Breast epithelium (tissue), 4 donors: ENCODE results near the gene ADAM20. TPM values are rescaled to one million over a fixed set of nuclear protein-coding genes. Genes with fewer than 3 reads are reported as not detected.

Source experiments
- DNase-seq, 2 donors: peaks; one replicate each; pipeline ENCODE4 v3.0.0-alpha.2; 2019; ENCODE audit warnings: low spot score in 2 of 2
- H3K27ac ChIP-seq, 2 donors: fragments of 200-600 bp; sonication (generic) in 1 of 2; one replicate each; pipeline ENCODE4 v1.5.1; 2016 to 2019; ENCODE audit warnings: mild to moderate bottlenecking in 1 of 2
- H3K27me3 ChIP-seq, 2 donors: fragments of 200-600 bp; sonication (generic) in 1 of 2; one replicate each; pipeline versions ENCODE4 v1.5.1 to v1.6.0; 2017 to 2019; ENCODE audit warnings: control low read depth in 1 of 2, mild to moderate bottlenecking in 1 of 2
- H3K36me3 ChIP-seq: fragments of 200-600 bp; one replicate; pipeline ENCODE4 v1.5.1; 2019
- H3K4me1 ChIP-seq, 2 donors: fragments of 200-600 bp; sonication (generic); one replicate each; pipeline ENCODE4 v1.5.1; 2016 to 2019; ENCODE audit warnings: control low read depth in 1 of 2
- H3K4me3 ChIP-seq, 3 donors: fragments of 200-600 bp; sonication (generic); 1 replicate in 2 of 3; 2 replicates in 1 of 3; pipeline ENCODE4 v1.5.1; 2016 to 2019; ENCODE audit warnings: mild to moderate bottlenecking in 3 of 3, moderate library complexity in 2 of 3
- H3K9me3 ChIP-seq, 2 donors: fragments of 200-600 bp; sonication (generic) in 1 of 2; one replicate each; pipeline ENCODE4 v1.5.1; 2016 to 2019; ENCODE audit warnings: control low read depth in 1 of 2
- CTCF ChIP-seq, 3 donors: fragments of 450-650 bp; IDR thresholded peaks; one replicate each; pipeline ENCODE4 v1.5.1; 2016 to 2017; ENCODE audit warnings: antibody characterized with exemption in 3 of 3, mild to moderate bottlenecking in 3 of 3, moderate library complexity in 3 of 3
- POLR2A ChIP-seq: fragments of 450-650 bp; IDR thresholded peaks from one replicate; pipeline ENCODE4 v1.6.1; 2016; ENCODE audit warnings: antibody characterized with exemption, mild to moderate bottlenecking, moderate library complexity
- POLR2AphosphoS5 ChIP-seq, 3 donors: sonication (generic); formaldehyde crosslinking; IDR thresholded peaks; one replicate each; pipeline ENCODE4 v1.6.1; 2017; ENCODE audit warnings: antibody characterized with exemption in 3 of 3
- intact Hi-C: fragments of 100-400 bp; cut with DNase I; formaldehyde crosslinking; loops from one replicate; pipeline ENCODE4 v1.15.1; 2023; ENCODE audit warnings: low total_unique reads
- total RNA-seq, 3 donors: library from RNA; depleted of rRNA; stranded (reverse); fragments of >200 nt; gene quantifications; one replicate each; pipeline ENCODE4 v1.1.0, GENCODE V29; 2016

Gene ADAM20
- total RNA-seq, result 1 to 10 TPM; 3.4 to 4.4 (median 3.6) TPM

GRCh38 chr14:70534904-70535303 lies at the start of gene ADAM20:
Gene ADAM20, minus strand, starts transcription at chr14:70535004. Its CDS starts 10,247 bp downstream, at chr14:70524757.
- peaks cover 0 to 7% of the 10 kb centered on the region in 2 donors for H3K9me3 ChIP-seq
- no peak within 1 kb of the TSS for H3K4me3 ChIP-seq
- H3K36me3 ChIP-seq, result no peaks in the 10 kb centered on the region
- H3K27ac ChIP-seq, result no peak within 1 kb of the TSS
- no peak for TF ChIP-seq POLR2AphosphoS5 (IDR thresholded peaks at IDR 0.05)
- TF ChIP-seq POLR2A, result no peak
- TF ChIP-seq CTCF (IDR thresholded peaks at IDR 0.05), result no peak
- H3K4me1 ChIP-seq, result no peaks in the 10 kb centered on the region
- no peak for DNase-seq
- intact Hi-C loops, result no loop called here
- no peaks in the 10 kb centered on the region for H3K27me3 ChIP-seq

DNA sequence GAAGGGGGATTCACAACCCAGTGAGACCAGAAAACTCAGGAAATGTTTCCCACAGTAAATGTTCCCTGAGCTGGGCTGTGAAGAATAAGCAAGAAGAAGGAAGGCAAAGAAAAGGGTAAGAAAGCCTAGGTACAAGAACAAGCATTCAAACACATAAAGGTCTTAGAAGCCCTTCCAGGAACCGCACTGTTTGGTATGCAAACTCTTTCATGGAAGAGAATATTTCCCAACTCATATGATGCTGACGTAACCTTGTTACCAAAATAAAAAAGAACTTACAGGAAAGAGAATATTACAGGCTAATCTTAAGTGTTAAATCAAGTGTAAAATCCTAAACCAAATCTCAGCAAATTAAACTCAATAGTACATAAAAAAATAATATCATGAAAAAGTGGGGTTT lies 42.1 kb upstream of the ADAM20 start:
- DNase-seq, result no peak
- Histone ChIP-seq H3K27ac (no peak overlapping the region), H3K4me1 (no peaks in the 10 kb centered on the region), H3K27me3 (no peaks in the 10 kb centered on the region), H3K36me3 (no peaks in the 10 kb centered on the region), H3K4me3 (no peak overlapping the region), H3K9me3 (no peaks in the 10 kb centered on the region)
- intact Hi-C loops, result no loop called here
- no peak for TF ChIP-seq CTCF (IDR thresholded peaks at IDR 0.05)
- no peak for TF ChIP-seq POLR2A
- no peak for TF ChIP-seq POLR2AphosphoS5 (IDR thresholded peaks at IDR 0.05)

DNA sequence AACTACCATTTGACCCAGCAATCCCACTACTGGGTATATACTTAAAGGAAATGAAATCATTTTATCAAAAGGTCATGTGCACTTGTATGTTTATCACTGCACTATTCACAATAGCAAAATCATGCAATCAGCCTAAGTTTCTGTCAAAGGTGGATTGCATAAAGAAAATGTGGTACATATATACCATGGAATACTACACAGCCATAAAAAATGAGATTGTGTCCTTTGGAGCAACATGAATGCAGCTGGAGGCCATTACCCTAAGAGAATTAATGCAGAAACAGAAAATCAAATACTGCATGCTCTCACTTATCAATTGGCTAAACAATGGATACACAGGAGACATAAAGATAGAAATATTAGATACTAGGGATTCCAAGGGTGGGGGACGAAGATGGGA lies 38.2 kb upstream of the ADAM20 start:
- Histone ChIP-seq H3K27ac (no peak overlapping the region), H3K36me3 (no peaks in the 10 kb centered on the region), H3K4me3 (no peak overlapping the region), H3K4me1 (no peaks in the 10 kb centered on the region), H3K27me3 (no peaks in the 10 kb centered on the region), H3K9me3 (no peaks in the 10 kb centered on the region)
- intact Hi-C loops, result no loop called here
- TF ChIP-seq CTCF (IDR thresholded peaks at IDR 0.05) (no peak), POLR2A (no peak), POLR2AphosphoS5 (IDR thresholded peaks at IDR 0.05) (no peak)
- no peak for DNase-seq

DNA sequence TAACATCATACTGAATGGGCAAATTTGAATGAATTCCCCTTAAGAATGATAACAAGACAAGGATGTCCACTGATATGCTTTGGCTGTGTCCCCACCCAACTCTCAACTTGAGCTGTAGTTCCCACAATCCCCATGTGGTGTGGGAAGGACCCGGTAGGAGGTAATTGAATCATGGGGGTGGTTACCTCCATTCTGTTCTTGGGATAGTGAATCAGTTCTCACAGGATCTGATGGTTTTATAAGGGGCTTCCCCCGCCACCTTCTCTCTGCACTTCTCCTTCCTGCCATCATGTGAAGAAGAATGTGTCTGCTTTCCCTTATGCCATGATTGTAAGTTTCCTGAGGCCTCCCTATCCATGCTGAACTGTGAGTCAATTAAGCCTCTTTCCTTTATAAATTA lies 36.3 kb upstream of the ADAM20 start:
- H3K4me1 ChIP-seq, result no peaks in the 10 kb centered on the region
- H3K9me3 ChIP-seq, result no peaks in the 10 kb centered on the region
- no peaks in the 10 kb centered on the region for H3K27me3 ChIP-seq
- H3K36me3 ChIP-seq, result no peaks in the 10 kb centered on the region
- H3K27ac ChIP-seq, result no peak overlapping the region
- H3K4me3 ChIP-seq, result no peak overlapping the region
- DNase-seq, result no peak
- TF ChIP-seq POLR2A, result no peak
- TF ChIP-seq CTCF (IDR thresholded peaks at IDR 0.05), result no peak
- no peak for TF ChIP-seq POLR2AphosphoS5 (IDR thresholded peaks at IDR 0.05)
- intact Hi-C loops, result no loop called here

GRCh38 chr14:70567791-70568190 lies 33.0 kb upstream of the ADAM20 start:
- H3K27ac ChIP-seq, result no peak overlapping the region
- H3K4me3 ChIP-seq, result no peak overlapping the region
- intact Hi-C loops, result no loop called here
- H3K9me3 ChIP-seq, result no peaks in the 10 kb centered on the region
- TF ChIP-seq CTCF (IDR thresholded peaks at IDR 0.05), result no peak
- no peaks in the 10 kb centered on the region for H3K27me3 ChIP-seq
- H3K4me1 ChIP-seq, result no peaks in the 10 kb centered on the region
- H3K36me3 ChIP-seq, result peaks cover 7% of the 10 kb centered on the region
- DNase-seq, result no peak
